H1 (cell line): ENCODE measurements around the gene CHCHD1. TPM values are rescaled to one million over a fixed set of nuclear protein-coding genes. Genes with fewer than 3 reads are reported as not detected.

Source experiments
- CTCF ChIA-PET: fragments of 300-600 bp; sonication (Branson Sonifier 250); formaldehyde crosslinking; loops from one replicate; lab custom pipeline; 2021; ENCODE audit not compliant: partially characterized antibody; lab: Charles Lee
- POLR2A ChIA-PET: fragments of 300-600 bp; sonication (Branson Sonifier 250); formaldehyde crosslinking; loops from one replicate; lab custom pipeline; 2021; ENCODE audit warnings: inconsistent platforms; ENCODE audit not compliant: partially characterized antibody; lab: Charles Lee
- DNase-seq, 2 experiments: peaks; one replicate each; pipeline versions ENCODE4 v3.0.0 to v3.0.0-alpha.2; 2010 to 2022; ENCODE audit warnings: low spot score in 2 of 2, low read depth in 1 of 2, mixed read lengths in 1 of 2
- FAIRE-seq: peaks from 2 replicates; lab custom pipeline; 2011; peaks lifted over from hg19 to GRCh38; lab: Jason Lieb, UNC
- H2AFZ ChIP-seq: 2 replicates; pipeline ENCODE4 v1.8.1; 2012; ENCODE audit warnings: low read length, inconsistent platforms
- H2AK5ac ChIP-seq: 2 replicates; pipeline ENCODE4 v1.6.1; 2013; ENCODE audit warnings: low read depth, low read length
- H2BK120ac ChIP-seq: replicated peaks from 2 replicates; pipeline ENCODE3; 2013; ENCODE audit warnings: low read depth, low read length, inconsistent platforms
- H2BK12ac ChIP-seq: 2 replicates; pipeline ENCODE4 v1.6.1; 2013; ENCODE audit warnings: low read depth, low read length
- H2BK15ac ChIP-seq: 2 replicates; pipeline ENCODE4 v1.6.1; 2013; ENCODE audit warnings: low read length
- H2BK20ac ChIP-seq: 2 replicates; pipeline ENCODE4 v1.6.1; 2013; ENCODE audit warnings: low read length
- H2BK5ac ChIP-seq: 2 replicates; pipeline ENCODE4 v1.6.1; 2013; ENCODE audit warnings: low read depth, low read length
- H3K14ac ChIP-seq: 2 replicates; pipeline ENCODE4 v1.6.1; 2013; ENCODE audit warnings: inconsistent platforms; ENCODE audit not compliant: insufficient read length
- H3K18ac ChIP-seq: 2 replicates; pipeline ENCODE4 v1.6.1; 2013; ENCODE audit warnings: low read length; ENCODE audit errors: extremely low read depth
- H3K23ac ChIP-seq: 2 replicates; pipeline ENCODE4 v1.6.1; 2013; ENCODE audit warnings: inconsistent platforms; ENCODE audit not compliant: insufficient read length
- H3K23me2 ChIP-seq: 2 replicates; pipeline ENCODE4 v1.6.1; 2013; ENCODE audit warnings: low read depth, low read length
- H3K27ac ChIP-seq: 2 replicates; pipeline ENCODE4 v1.6.1; 2011; ENCODE audit warnings: low read depth, low read length, inconsistent platforms
- H3K27me3 ChIP-seq, 4 experiments: replicated peaks in 1 of 4; 1 replicate in 1 of 4; 2 replicates in 3 of 4; pipeline versions ENCODE4 v1.6.1 to v1.8.1; 2011 to 2013; ENCODE audit warnings: low read length in 3 of 4, mild to moderate bottlenecking in 3 of 4, inconsistent platforms in 2 of 4, mixed read lengths in 2 of 4, moderate library complexity in 1 of 4; ENCODE audit not compliant: control insufficient read depth in 3 of 4, insufficient read depth in 3 of 4; ENCODE audit errors: extremely low read depth in 1 of 4
- H3K36me3 ChIP-seq, 4 experiments: 2 replicates each; pipeline versions ENCODE4 v1.6.1 to v1.8.1; 2011 to 2013; ENCODE audit warnings: mild to moderate bottlenecking in 4 of 4, low read length in 3 of 4, moderate library complexity in 2 of 4, control low read depth in 1 of 4, inconsistent platforms in 1 of 4; ENCODE audit not compliant: insufficient read depth in 4 of 4, control insufficient read depth in 2 of 4
- H3K4ac ChIP-seq: replicated peaks from 2 replicates; pipeline ENCODE3; 2013; ENCODE audit warnings: low read length, low read depth, mixed read lengths, inconsistent platforms; ENCODE audit not compliant: insufficient read length
- H3K4me1 ChIP-seq, 4 experiments: replicated peaks in 1 of 4; 1 replicate in 1 of 4; 2 replicates in 3 of 4; pipeline versions ENCODE4 v1.6.1 to v1.8.1; 2011 to 2013; ENCODE audit warnings: low read length in 3 of 4, inconsistent platforms in 2 of 4, mixed read lengths in 1 of 4; ENCODE audit not compliant: insufficient read depth in 4 of 4, control insufficient read depth in 3 of 4
- H3K4me2 ChIP-seq, 2 experiments: 2 replicates each; pipeline versions ENCODE4 v1.6.1 to v1.8.1; 2011 to 2013; ENCODE audit warnings: low read depth in 2 of 2, low read length in 2 of 2, control low read depth in 1 of 2, inconsistent platforms in 1 of 2, mild to moderate bottlenecking in 1 of 2; ENCODE audit not compliant: insufficient read depth in 1 of 2
- H3K4me3 ChIP-seq, 4 experiments: fragments of 200-600, 300-600 bp in 1 of 4; sonication (generic), shearing (Covaris generic), sonication (Bioruptor Twin) in 1 of 4; 2 replicates each; pipeline versions ENCODE4 v1.5.1 to v1.8.1; 2011 to 2016; ENCODE audit warnings: low read length in 4 of 4, low read depth in 3 of 4, control low read depth in 2 of 4, inconsistent platforms in 2 of 4, mild to moderate bottlenecking in 2 of 4, mixed read lengths in 1 of 4, moderate library complexity in 1 of 4; ENCODE audit not compliant: insufficient read depth in 2 of 4; ENCODE audit errors: extremely low read depth in 1 of 4
- H3K56ac ChIP-seq: replicated peaks from 2 replicates; pipeline ENCODE3; 2013; ENCODE audit warnings: low read depth, mild to moderate bottlenecking, mixed read lengths, low read length, inconsistent platforms; ENCODE audit not compliant: insufficient read length
- H3K79me1 ChIP-seq: 2 replicates; pipeline ENCODE4 v1.6.1; 2013; ENCODE audit warnings: low read depth, low read length, control low read depth
- H3K79me2 ChIP-seq, 2 experiments: 2 replicates each; pipeline versions ENCODE4 v1.6.1 to v1.8.1; 2012 to 2013; ENCODE audit warnings: low read length in 2 of 2, mild to moderate bottlenecking in 2 of 2, inconsistent platforms in 1 of 2; ENCODE audit not compliant: insufficient read depth in 2 of 2, control insufficient read depth in 1 of 2
- H3K9ac ChIP-seq, 4 experiments: replicated peaks in 1 of 4; 1 replicate in 1 of 4; 2 replicates in 3 of 4; pipeline versions ENCODE4 v1.6.1 to v1.8.1; 2011 to 2013; ENCODE audit warnings: low read depth in 3 of 4, low read length in 3 of 4, control low read depth in 2 of 4, mild to moderate bottlenecking in 2 of 4, moderate library complexity in 2 of 4, inconsistent platforms in 1 of 4; ENCODE audit errors: extremely low read depth in 1 of 4
- H3K9me3 ChIP-seq, 2 experiments: 2 replicates each; pipeline versions ENCODE4 v1.6.1 to v1.8.1; 2012 to 2013; ENCODE audit warnings: mild to moderate bottlenecking in 2 of 2, moderate library complexity in 2 of 2, control low read depth in 1 of 2, inconsistent platforms in 1 of 2, low read depth in 1 of 2, low read length in 1 of 2, mixed read lengths in 1 of 2; ENCODE audit not compliant: insufficient read depth in 2 of 2
- H4K20me1 ChIP-seq, 2 experiments: replicated peaks in 1 of 2; 2 replicates each; pipeline versions ENCODE3 to v1.8.1; 2011 to 2013; ENCODE audit warnings: inconsistent platforms in 2 of 2, low read length in 2 of 2, mild to moderate bottlenecking in 1 of 2; ENCODE audit not compliant: insufficient read depth in 2 of 2, control insufficient read depth in 1 of 2
- H4K5ac ChIP-seq: 2 replicates; pipeline ENCODE4 v1.6.1; 2013; ENCODE audit warnings: low read length, low read depth, mixed read lengths, inconsistent platforms; ENCODE audit not compliant: insufficient read length
- H4K8ac ChIP-seq: 2 replicates; pipeline ENCODE4 v1.8.0; 2013; ENCODE audit warnings: mild to moderate bottlenecking, moderate library complexity, low read length, inconsistent platforms; ENCODE audit not compliant: insufficient read depth; ENCODE audit errors: extremely low read depth
- H4K91ac ChIP-seq: replicated peaks from 2 replicates; pipeline ENCODE3; 2013; ENCODE audit warnings: low read length, mixed read lengths, inconsistent platforms; ENCODE audit not compliant: insufficient read length
- MAFK ChIP-seq: IDR thresholded peaks from 2 replicates; pipeline ENCODE4 v1.6.1; 2012; ENCODE audit warnings: low read depth, mild to moderate bottlenecking, improper control_type of control experiment, low read length
- RNF2 ChIP-seq: fragments of 200-900, 300-1000 bp; sonication (generic); IDR thresholded peaks from 2 replicates; pipeline ENCODE4 v1.7.1; 2016; ENCODE audit warnings: borderline replicate concordance, low read depth, mild to moderate bottlenecking, antibody characterized with exemption, low read length; ENCODE audit not compliant: poor library complexity, severe bottlenecking; ENCODE audit errors: missing control alignments
- TCF12 ChIP-seq: IDR thresholded peaks from 2 replicates; pipeline ENCODE4 v1.6.1; 2011; ENCODE audit warnings: low read depth, mild to moderate bottlenecking, low read length
- WGBS, 2 experiments: shearing (Covaris generic) in 1 of 2; methylation state at CpG; one replicate each; pipeline versions ENCODE4 v1.1.6 to v1.1.7; 2013 to 2015; ENCODE audit warnings: low lambda C conversion rate in 2 of 2, mixed read lengths in 2 of 2, inconsistent platforms in 1 of 2, low coverage in 1 of 2, missing lambda C conversion rate in 1 of 2; ENCODE audit not compliant: insufficient replicate concordance in 2 of 2, insufficient coverage in 1 of 2, insufficient read length in 1 of 2; ENCODE audit errors: extremely low coverage in 1 of 2, missing lambda C conversion rate in 1 of 2; 5-methylcytosine and 5-hydroxymethylcytosine counted together
- polyA plus RNA-seq, 7 experiments: library from polyadenylated mRNA; depleted of rRNA in 3 of 7; stranded (reverse) in 5 of 7; unstranded in 2 of 7; fragments of >200 nt in 5 of 7; fragments of 200-250 nt in 2 of 7; gene quantifications; 1 replicate in 5 of 7; 2 replicates in 1 of 7; 4 replicates in 1 of 7; pipeline versions ENCODE4 v1.2.1 to v1.2.3, GENCODE V29; 2011 to 2013; ENCODE audit warnings: missing spikeins in 2 of 7, mixed read lengths in 2 of 7
- total RNA-seq: library from RNA; stranded (reverse); fragmentation: NEBNext Ultra II Directional; extraction: Animal tissue kit (Norgen Biotek cat#: 25700); gene quantifications from 2 replicates; pipeline ENCODE4 v1.2.1, GENCODE V29; 2021
- TF ChIP-seq, protein P1 (sequence below): IDR thresholded peaks from 2 replicates; pipeline ENCODE4 v1.6.1; 2011; ENCODE audit warnings: low read length, improper control_type of control experiment

CHCHD1 gene
- total and polyA plus RNA-seq, 2 of the 8 experiments (the other 6 are each of a cell fraction or from before 2014, with no cell fraction given), result 44.9 to 58.1 TPM

- H4K8ac ChIP-seq, result no peak overlapping the region
- H4K91ac ChIP-seq, result no peak overlapping the region
- H3K18ac ChIP-seq, result no peak overlapping the region
- H3K4ac ChIP-seq, result no peak overlapping the region
- H3K4me2 ChIP-seq, result no peak overlapping the region
- H3K23ac ChIP-seq, result no peak overlapping the region
- no peak overlapping the region for H3K14ac ChIP-seq
- H2AFZ ChIP-seq, result no peak overlapping the region
- no peak overlapping the region for H3K4me3 ChIP-seq
- H2BK20ac ChIP-seq, result no peak overlapping the region
- no peak overlapping the region for H2BK120ac ChIP-seq
- H3K23me2 ChIP-seq, result no peaks in the 10 kb centered on the region; the same call in 1 of the 2 replicates
- no peak overlapping the region for H2BK5ac ChIP-seq
- WGBS, 2 experiments, result 100% methylated on average over 2 of the region's 2 CpGs; no CpG with 5 or more reads in 1 of the 2 experiments
- no peak overlapping the region for H3K56ac ChIP-seq
- POLR2A ChIA-PET, result interaction anchor here (1.5 to 2.3 kb wide), 3 partner anchors 16 to 22 kb away, joined by 3 to 6 read pairs (median 4); no protein-coding TSS in a partner anchor
- H3K36me3 ChIP-seq, result peaks cover 19 to 64% (median 44%) of the 10 kb centered on the region in 4 experiments
- H2BK12ac ChIP-seq, result no peak overlapping the region
- FAIRE-seq (no peak), DNase-seq (no peak)
- H3K9me3 ChIP-seq, result no peaks in the 10 kb centered on the region
- CTCF ChIA-PET, result interaction anchor here (0.6 to 2.2 kb wide), 6 partner anchors 14 to 337 kb away, joined by 3 to 6 read pairs (median 4); no protein-coding TSS in a partner anchor
- H2AK5ac ChIP-seq, result no peak overlapping the region
- TF ChIP-seq, protein P1, sequence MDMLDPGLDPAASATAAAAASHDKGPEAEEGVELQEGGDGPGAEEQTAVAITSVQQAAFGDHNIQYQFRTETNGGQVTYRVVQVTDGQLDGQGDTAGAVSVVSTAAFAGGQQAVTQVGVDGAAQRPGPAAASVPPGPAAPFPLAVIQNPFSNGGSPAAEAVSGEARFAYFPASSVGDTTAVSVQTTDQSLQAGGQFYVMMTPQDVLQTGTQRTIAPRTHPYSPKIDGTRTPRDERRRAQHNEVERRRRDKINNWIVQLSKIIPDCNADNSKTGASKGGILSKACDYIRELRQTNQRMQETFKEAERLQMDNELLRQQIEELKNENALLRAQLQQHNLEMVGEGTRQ, result no peak
- TF ChIP-seq MAFK (no peak), RNF2 (no peak), TCF12 (no peak)
- H3K79me2 ChIP-seq, result no peaks in the 10 kb centered on the region
- no peaks in the 10 kb centered on the region for H4K20me1 ChIP-seq
- H3K4me1 ChIP-seq, result no peaks in the 10 kb centered on the region
- H3K27ac ChIP-seq, result no peak overlapping the region
- 0 out of 2 replicates have a peak, but pooled peaks cover 2% of the 10 kb centered on the region for H3K79me1 ChIP-seq
- H3K9ac ChIP-seq, result no peak overlapping the region
- H4K5ac ChIP-seq, result no peak overlapping the region
- no peaks in the 10 kb centered on the region for H3K27me3 ChIP-seq
- H2BK15ac ChIP-seq, result no peak overlapping the region
Measured at GRCh38 chr10:73763343-73763742, 18.5 kb upstream of the CHCHD1 start.
